IPS-18c (cell line): Measurements from ENCODE around the gene B4GALNT1.
"Not testable (repeated sequence)": the region's sequence is repeated elsewhere in the genome, so short reads cannot be mapped to it uniquely, and the experiment has no call there.

Experiments
- H3K4me3 ChIP-seq: 2 replicates; pipeline ENCODE4 v1.7.0; 2013; ENCODE audit warnings: low read depth, mild to moderate bottlenecking, low read length, moderate library complexity; ENCODE audit not compliant: insufficient read depth
- H3K9me3 ChIP-seq: one replicate; pipeline ENCODE4 v1.6.1; 2013; ENCODE audit warnings: mild to moderate bottlenecking, low read length, moderate library complexity; ENCODE audit not compliant: control insufficient read depth, insufficient read depth

Gene B4GALNT1

GRCh38 chr12:57632958-57633840, at the start of gene B4GALNT1:
B4GALNT1 (minus strand) TSS chr12:57633201; CDS start chr12:57632132, 1,069 bp downstream.
- H3K4me3 ChIP-seq: peak within 1 kb of the TSS; percentile 55
- H3K9me3 ChIP-seq: no peaks in the 10 kb centered on the region

- H3K4me3 ChIP-seq: no peak overlapping the region
- no peaks in the 10 kb centered on the region for H3K9me3 ChIP-seq
These were observed 46.7 kb upstream of the B4GALNT1 start for GRCh38 chr12:57679697-57680096.

DNA sequence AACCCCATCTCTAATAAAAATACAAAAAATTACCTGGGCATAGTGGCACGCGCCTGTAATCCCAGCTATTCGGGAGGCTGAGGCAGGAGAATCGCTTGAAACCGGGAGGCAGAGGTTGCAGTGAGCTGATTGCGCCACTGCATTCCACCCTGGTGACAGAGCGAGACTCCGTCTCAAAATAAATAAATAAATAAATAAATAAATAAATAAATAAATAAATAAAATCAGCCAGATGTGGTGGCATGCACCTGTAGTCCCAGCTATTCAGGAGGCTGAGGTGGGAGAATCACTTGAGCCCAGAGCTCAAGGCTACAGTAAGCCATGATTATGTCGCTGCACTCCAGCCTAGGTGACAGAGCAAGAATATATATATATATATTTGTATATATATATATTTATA, 44.9 kb upstream of the B4GALNT1 start:
- not testable (repeated sequence) for H3K9me3 ChIP-seq, H3K4me3 ChIP-seq

DNA sequence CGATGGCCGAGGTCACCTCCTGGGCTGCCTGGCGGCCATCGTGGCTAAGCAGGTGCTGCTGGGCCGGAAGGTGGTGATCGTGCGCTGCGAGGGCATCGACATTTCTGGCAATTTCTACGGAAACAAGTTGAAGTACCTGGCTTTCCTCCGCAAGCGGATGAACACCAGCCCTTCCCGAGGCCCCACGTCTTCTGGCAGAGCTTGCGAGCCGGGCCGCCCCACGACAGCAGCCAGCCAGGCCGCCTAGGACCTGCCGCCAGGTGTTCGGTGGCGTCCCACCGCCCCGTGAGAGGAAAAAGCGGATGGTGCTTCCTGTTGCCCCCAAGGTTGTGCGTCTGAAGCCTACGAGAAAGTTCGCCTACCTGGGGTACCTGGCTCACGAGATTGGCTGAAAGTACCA, 41.7 kb upstream of the B4GALNT1 start:
- Histone ChIP-seq H3K9me3 (no peaks in the 10 kb centered on the region), H3K4me3 (no peak overlapping the region)

GRCh38 chr12:57672801-57673200, 39.8 kb upstream of the B4GALNT1 start:
- Histone ChIP-seq H3K9me3 (no peaks in the 10 kb centered on the region), H3K4me3 (no peak overlapping the region)

GRCh38 chr12:57671811-57672210, 38.8 kb upstream of the B4GALNT1 start:
- not testable (repeated sequence) for H3K4me3 ChIP-seq, H3K9me3 ChIP-seq

DNA sequence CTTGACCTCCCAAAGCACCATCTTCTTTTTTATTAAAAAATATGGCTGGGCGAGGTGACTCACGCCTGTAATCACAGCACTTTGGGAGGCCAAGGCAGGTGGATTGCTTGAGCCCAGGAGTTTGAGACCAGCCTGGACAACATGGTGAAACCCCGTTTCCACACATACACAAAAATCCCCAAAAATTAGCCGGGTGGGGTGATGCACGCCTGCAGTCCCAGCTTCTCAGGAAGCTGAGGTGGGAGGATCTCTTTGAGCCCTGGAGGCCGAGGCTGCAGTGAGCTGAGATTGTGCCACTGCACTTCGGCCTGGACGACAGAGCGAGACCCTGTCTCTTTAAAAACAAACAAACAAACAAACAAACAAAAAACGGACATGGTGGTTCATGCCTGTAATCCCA, 36.7 kb upstream of the B4GALNT1 start:
- H3K9me3 ChIP-seq, H3K4me3 ChIP-seq: not testable (repeated sequence)

- H3K4me3 ChIP-seq: no peak overlapping the region
- peaks cover 3% of the 10 kb centered on the region for H3K9me3 ChIP-seq
These were observed 33.9 kb upstream of the B4GALNT1 start for GRCh38 chr12:57666897-57667296.

- H3K9me3 ChIP-seq, H3K4me3 ChIP-seq: not testable (repeated sequence)
These were observed 32.2 kb upstream of the B4GALNT1 start for GRCh38 chr12:57665066-57665820.

DNA sequence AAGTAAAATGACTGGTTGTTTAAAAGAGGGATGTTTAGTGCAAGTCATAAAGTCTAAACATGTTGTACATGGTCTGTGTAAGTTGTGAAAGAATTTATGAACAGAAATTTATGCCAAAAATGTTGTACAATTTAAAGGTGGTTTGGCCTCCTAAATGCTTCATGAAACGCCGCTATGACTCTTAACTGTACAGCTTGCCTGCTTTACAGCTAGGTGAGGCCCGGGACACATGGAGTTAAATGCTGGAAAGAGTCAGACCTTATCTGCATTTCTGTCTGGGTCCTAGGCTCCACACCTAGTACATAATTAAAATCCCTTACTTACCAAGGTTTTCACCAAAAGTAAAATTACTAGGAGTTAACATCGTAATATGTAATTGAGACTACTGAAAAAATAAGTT, 28.4 kb upstream of the B4GALNT1 start:
- H3K9me3 ChIP-seq: peaks cover 13% of the 10 kb centered on the region
- no peak overlapping the region for H3K4me3 ChIP-seq

DNA sequence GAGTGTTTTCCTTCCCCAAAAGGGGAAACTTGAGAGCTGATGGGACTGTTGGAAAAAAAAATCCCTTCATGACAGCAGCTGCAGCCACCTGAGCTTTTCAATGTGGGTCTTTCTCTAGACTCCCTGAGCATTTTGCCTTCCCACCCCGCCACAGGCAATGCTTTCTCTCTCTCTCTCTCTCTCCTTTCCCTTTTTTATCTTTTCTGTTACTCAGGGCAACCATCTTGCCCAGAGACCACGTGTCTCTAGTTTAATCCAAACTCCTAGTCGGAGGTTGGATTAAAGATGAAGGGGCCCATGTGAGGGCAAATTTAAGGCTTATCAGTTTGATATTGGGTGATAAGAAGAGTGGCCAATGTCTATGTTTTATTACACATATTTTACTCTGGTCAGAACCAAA, 25.9 kb upstream of the B4GALNT1 start:
- H3K9me3 ChIP-seq: peaks cover 19% of the 10 kb centered on the region
- H3K4me3 ChIP-seq: no peak overlapping the region

GRCh38 chr12:57657744-57658143, 24.7 kb upstream of the B4GALNT1 start:
- Histone ChIP-seq H3K9me3 (peaks cover 16% of the 10 kb centered on the region), H3K4me3 (no peak overlapping the region; the same call in 1 of the 2 replicates)

GRCh38 chr12:57656408-57656807, 23.4 kb upstream of the B4GALNT1 start:
- peaks cover 16% of the 10 kb centered on the region for H3K9me3 ChIP-seq
- not testable (repeated sequence) for H3K4me3 ChIP-seq

DNA sequence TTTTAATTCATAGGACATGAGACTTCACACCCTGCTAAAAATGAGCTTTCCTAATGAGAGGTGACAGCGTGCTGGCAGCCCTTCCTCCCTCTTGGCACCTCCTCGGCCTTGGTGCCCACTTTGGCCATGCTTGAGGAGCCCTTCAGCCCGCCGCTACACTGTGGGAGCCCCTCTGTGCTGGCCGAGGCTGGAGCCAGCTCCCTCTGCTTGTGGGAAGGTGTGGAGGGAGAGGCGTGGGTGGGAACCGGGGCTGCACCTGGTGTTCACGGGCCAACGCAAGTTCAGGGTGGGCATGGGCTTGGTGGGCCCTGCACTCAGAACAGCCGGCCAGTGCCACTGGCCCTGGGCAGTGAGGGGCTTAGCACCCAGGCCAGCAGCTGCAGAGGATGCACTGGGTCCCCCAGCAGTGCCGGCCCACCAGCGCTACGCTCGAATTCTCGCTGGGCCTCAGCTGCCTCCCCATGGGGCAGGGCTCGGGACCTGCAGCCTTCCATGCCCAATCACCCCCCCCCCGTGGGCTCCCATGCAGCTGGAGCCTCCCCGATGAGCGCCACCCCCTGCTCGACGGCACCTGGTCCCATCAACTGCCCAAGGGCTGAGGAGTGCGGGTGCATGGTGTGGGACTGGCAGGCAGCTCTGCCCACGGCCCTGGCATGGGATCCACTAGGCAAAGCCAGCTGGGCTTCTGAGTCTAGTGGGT, 22.7 kb upstream of the B4GALNT1 start:
- peaks cover 16% of the 10 kb centered on the region for H3K9me3 ChIP-seq

GRCh38 chr12:57654042-57654441, 21.0 kb upstream of the B4GALNT1 start:
- no peak overlapping the region for H3K4me3 ChIP-seq
- H3K9me3 ChIP-seq: peaks cover 14% of the 10 kb centered on the region

More for the DNA sequence above, 22.7 kb upstream of the B4GALNT1 start:
- no peak overlapping the region for H3K4me3 ChIP-seq

GRCh38 chr12:57646659-57647049, 13.7 kb upstream of the B4GALNT1 start:
- H3K9me3 ChIP-seq, H3K4me3 ChIP-seq: not testable (repeated sequence)

DNA sequence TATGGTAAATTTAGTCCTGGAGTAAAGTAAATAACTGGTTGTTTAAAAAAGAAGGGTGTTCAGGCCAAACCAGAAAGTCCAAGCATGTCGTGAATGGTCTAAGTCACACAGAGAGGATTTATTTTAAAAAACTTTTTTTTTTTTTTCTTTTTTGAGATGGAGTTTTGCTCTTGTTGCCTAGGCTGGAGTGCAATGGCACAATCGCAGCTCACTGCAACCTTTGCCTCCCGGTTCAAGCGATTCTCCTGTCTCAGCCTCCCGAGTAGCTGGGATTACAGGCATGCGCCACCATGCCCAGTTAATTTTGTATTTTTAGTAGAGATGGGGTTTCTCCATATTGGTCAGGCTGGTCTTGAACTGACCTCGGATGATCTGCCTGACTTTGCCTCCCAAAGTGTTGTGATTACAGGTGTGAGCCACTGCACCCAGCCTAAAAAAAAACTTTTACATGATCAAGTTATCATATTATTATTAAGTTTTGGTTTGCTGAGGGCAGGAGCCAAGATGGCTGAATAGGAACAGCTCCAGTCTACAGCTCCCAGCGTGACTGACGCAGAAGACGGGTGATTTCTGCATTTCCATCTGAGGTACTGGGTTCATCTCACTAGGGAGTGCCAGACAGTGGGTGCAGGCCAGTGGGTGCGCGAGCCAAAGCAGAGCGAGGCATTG, 13.1 kb upstream of the B4GALNT1 start:
- not testable (repeated sequence) for H3K9me3 ChIP-seq, H3K4me3 ChIP-seq
